COLO668 (cell line): ENCODE measurements around the gene NUDT1.

Source experiments
- DNase-seq: peaks from one replicate; lab custom pipeline; 2025; ENCODE audit not compliant: unreplicated experiment; lab: John Stamatoyannopoulos, UW

Gene NUDT1

GRCh38 chr7:2241580-2242540 is at the start of gene NUDT1, which contains the start of gene MRM2:
Gene NUDT1 (plus strand): TSS chr7:2242226. CDS start chr7:2244575, 2,349 bp downstream.
Gene MRM2 (minus strand): TSS chr7:2242205. CDS start chr7:2242169, 36 bp downstream.
- DNase-seq = peak; percentile 96

GRCh38 chr7:2192831-2193534 is 49.0 kb upstream of the NUDT1 start:
- DNase-seq = peak; percentile 97

- peak; percentile 75 for DNase-seq
Observed at GRCh38 chr7:2193575-2194305, 48.3 kb upstream of the NUDT1 start.

- DNase-seq = no peak
Observed at GRCh38 chr7:2195400-2196246, 46.4 kb upstream of the NUDT1 start.

- peak; percentile 62 for DNase-seq
Observed at GRCh38 chr7:2196381-2197378, 45.3 kb upstream of the NUDT1 start.

- peak; percentile 55 for DNase-seq
Observed at GRCh38 chr7:2197436-2198155, 44.4 kb upstream of the NUDT1 start.

- peak; percentile 80 for DNase-seq
Observed at GRCh38 chr7:2198206-2198605, 43.8 kb upstream of the NUDT1 start.

- DNase-seq = no peak
Observed at GRCh38 chr7:2198760-2199159, 43.3 kb upstream of the NUDT1 start.

GRCh38 chr7:2199528-2199927 is 42.5 kb upstream of the NUDT1 start:
- DNase-seq = no peak

GRCh38 chr7:2199956-2200583 is 42.0 kb upstream of the NUDT1 start:
- DNase-seq = no peak

GRCh38 chr7:2200584-2200980 is 41.4 kb upstream of the NUDT1 start:
- DNase-seq = no peak

GRCh38 chr7:2201128-2201527 is 40.9 kb upstream of the NUDT1 start:
- no peak for DNase-seq

GRCh38 chr7:2201686-2202360 is 40.2 kb upstream of the NUDT1 start:
- DNase-seq = no peak

GRCh38 chr7:2202361-2202761 is 39.7 kb upstream of the NUDT1 start:
- DNase-seq = no peak

GRCh38 chr7:2202901-2203765 is 38.9 kb upstream of the NUDT1 start:
- DNase-seq = no peak

GRCh38 chr7:2203766-2204300 is 38.2 kb upstream of the NUDT1 start:
- DNase-seq = no peak
